Measurements from ENCODE around the gene CEACAM21.

Gene CEACAM21

DNA sequence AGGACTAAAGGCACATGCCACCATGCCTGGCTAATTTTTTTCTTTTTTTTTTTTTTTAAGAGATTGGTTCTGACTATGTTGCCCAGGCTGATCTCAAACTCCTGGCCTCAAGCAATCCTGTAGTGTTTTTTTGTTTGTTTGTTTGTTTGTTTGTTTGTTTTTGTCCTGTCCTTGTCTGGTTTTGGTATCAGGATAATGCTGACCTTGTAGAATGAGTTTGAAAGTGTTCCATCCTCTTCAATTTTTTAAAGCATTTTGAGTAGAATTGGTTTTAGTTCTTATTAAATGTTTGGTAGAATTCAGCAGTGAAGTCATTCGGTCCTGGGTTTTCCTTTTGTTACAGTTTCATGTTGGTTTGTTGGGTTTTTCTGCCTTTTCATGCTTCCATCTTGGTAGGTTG, 31.7 kb downstream of the CEACAM21 start:
- H3K27me3 ChIP-seq (ENCODE audit: insufficient read depth, low read length) = no peaks in the 10 kb centered on the region
- H4K8ac ChIP-seq (ENCODE audit: low read depth, low read length) = no peak overlapping the region
- H3K14ac ChIP-seq (ENCODE audit: low read length) = no peak overlapping the region
- H3K4ac ChIP-seq (ENCODE audit: low read depth, low read length) = no peak overlapping the region
- H3K27ac ChIP-seq (ENCODE audit: low read depth, low read length) = no peak overlapping the region
- H3K18ac ChIP-seq (ENCODE audit: low read length) = no peak overlapping the region
- peaks cover 27% of the 10 kb centered on the region for H3K9me3 ChIP-seq (ENCODE audit: insufficient read depth, low read depth, low read length)
- H3K4me2 ChIP-seq (ENCODE audit: low read length) = no peak overlapping the region
- no peak overlapping the region for H2BK120ac ChIP-seq (ENCODE audit: insufficient read depth, low read length, poor library complexity)
- no peak overlapping the region for H2BK5ac ChIP-seq (ENCODE audit: low read depth, low read length, poor library complexity)
- H4K91ac ChIP-seq (ENCODE audit: low read depth, low read length) = no peak overlapping the region
- H2AK5ac ChIP-seq (ENCODE audit: low read length) = no peak overlapping the region
- H2BK12ac ChIP-seq (ENCODE audit: low read length) = no peak overlapping the region
- no peak overlapping the region for H4K12ac ChIP-seq (ENCODE audit: low read depth, low read length)
- H3K79me1 ChIP-seq (ENCODE audit: low read length) = no peaks in the 10 kb centered on the region
- no peak overlapping the region for H2AFZ ChIP-seq (ENCODE audit: insufficient read depth, low read length, poor library complexity)
- no peak overlapping the region for H3K9ac ChIP-seq (ENCODE audit: low read length)
- H3K36me3 ChIP-seq (ENCODE audit: control insufficient read depth in 1 of 2, insufficient read depth in 2 of 2, low read length in 2 of 2) = no peaks in the 10 kb centered on the region
- no peak for DNase-seq
- no peaks in the 10 kb centered on the region for H3K79me2 ChIP-seq (ENCODE audit: control insufficient read depth, insufficient read depth, low read length, poor library complexity)
- H3K4me1 ChIP-seq (ENCODE audit: control insufficient read depth in 1 of 2, insufficient read depth in 2 of 2, low read length in 2 of 2) = no peaks in the 10 kb centered on the region
- no peak overlapping the region for H3K4me3 ChIP-seq (ENCODE audit: low read depth, low read length)
- WGBS (ENCODE audit: extremely low coverage, insufficient coverage, insufficient read length) = no CpG with 5 or more reads among the region's 1 CpG
- H3K23ac ChIP-seq (ENCODE audit: low read length) = no peak overlapping the region

DNA sequence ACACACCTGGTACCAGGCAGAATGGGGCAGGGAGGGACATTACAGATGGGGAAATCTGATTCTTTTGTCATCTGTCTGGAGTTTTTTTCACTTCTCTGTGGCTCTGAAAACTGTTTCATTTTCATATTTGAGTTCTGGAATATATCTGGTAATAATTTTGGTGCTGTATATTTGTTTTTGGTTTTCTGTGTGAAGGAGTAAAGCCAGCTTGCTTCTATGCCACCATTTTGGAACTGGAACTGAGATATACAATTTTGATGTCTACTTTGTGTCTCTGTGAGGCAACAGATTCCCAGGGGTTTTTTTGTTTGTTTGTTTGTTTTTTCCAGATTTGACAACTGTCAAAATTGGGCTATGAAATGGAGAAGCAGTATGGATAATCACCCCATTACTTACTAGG, 34.8 kb downstream of the CEACAM21 start:
- no peak overlapping the region for H4K91ac ChIP-seq (ENCODE audit: low read depth, low read length)
- H3K18ac ChIP-seq (ENCODE audit: low read length) = no peak overlapping the region
- no peak overlapping the region for H2BK12ac ChIP-seq (ENCODE audit: low read length)
- H3K4me1 ChIP-seq (ENCODE audit: control insufficient read depth in 1 of 2, insufficient read depth in 2 of 2, low read length in 2 of 2) = no peaks in the 10 kb centered on the region
- no peak overlapping the region for H3K23ac ChIP-seq (ENCODE audit: low read length)
- DNase-seq = no peak
- H3K36me3 ChIP-seq (ENCODE audit: control insufficient read depth in 1 of 2, insufficient read depth in 2 of 2, low read length in 2 of 2) = no peaks in the 10 kb centered on the region
- no peak overlapping the region for H2AFZ ChIP-seq (ENCODE audit: insufficient read depth, low read length, poor library complexity)
- H4K8ac ChIP-seq (ENCODE audit: low read depth, low read length) = no peak overlapping the region
- no peak overlapping the region for H3K4ac ChIP-seq (ENCODE audit: low read depth, low read length)
- H3K9ac ChIP-seq (ENCODE audit: low read length) = no peak overlapping the region
- no peak overlapping the region for H2BK5ac ChIP-seq (ENCODE audit: low read depth, low read length, poor library complexity)
- H3K79me1 ChIP-seq (ENCODE audit: low read length) = no peaks in the 10 kb centered on the region
- H3K27ac ChIP-seq (ENCODE audit: low read depth, low read length) = no peak overlapping the region
- H3K4me3 ChIP-seq (ENCODE audit: low read depth, low read length) = no peak overlapping the region
- H3K79me2 ChIP-seq (ENCODE audit: control insufficient read depth, insufficient read depth, low read length, poor library complexity) = no peaks in the 10 kb centered on the region
- H3K4me2 ChIP-seq (ENCODE audit: low read length) = no peak overlapping the region
- H2BK120ac ChIP-seq (ENCODE audit: insufficient read depth, low read length, poor library complexity) = no peak overlapping the region
- no peak overlapping the region for H3K14ac ChIP-seq (ENCODE audit: low read length)
- no peaks in the 10 kb centered on the region for H3K27me3 ChIP-seq (ENCODE audit: insufficient read depth, low read length)
- no peak overlapping the region for H4K12ac ChIP-seq (ENCODE audit: low read depth, low read length)
- H2AK5ac ChIP-seq (ENCODE audit: low read length) = no peak overlapping the region
- H3K9me3 ChIP-seq (ENCODE audit: insufficient read depth, low read depth, low read length) = peaks cover 41% of the 10 kb centered on the region

DNA sequence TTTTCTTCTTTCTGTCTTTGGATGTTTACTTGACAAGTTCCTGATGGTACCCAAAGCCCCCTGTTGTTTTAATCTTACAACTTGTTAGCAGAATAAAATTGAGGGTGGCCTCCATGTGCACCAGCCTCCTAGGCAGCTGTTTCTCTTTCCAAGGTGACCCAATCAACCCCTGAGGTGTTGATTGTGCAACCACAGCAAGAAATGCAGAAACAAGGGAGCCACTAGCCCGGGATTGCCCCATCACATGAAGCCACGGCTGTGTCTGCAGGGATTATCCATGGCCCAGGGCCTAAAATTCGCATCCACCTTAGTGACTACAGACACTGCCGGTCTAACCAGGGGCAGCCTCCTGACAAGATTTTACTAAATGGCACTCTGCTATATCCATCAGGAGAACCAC, 36.5 kb downstream of the CEACAM21 start:
- no peak for DNase-seq
- no peaks in the 10 kb centered on the region for H3K79me1 ChIP-seq (ENCODE audit: low read length)
- H4K12ac ChIP-seq (ENCODE audit: low read depth, low read length) = no peak overlapping the region

DNA sequence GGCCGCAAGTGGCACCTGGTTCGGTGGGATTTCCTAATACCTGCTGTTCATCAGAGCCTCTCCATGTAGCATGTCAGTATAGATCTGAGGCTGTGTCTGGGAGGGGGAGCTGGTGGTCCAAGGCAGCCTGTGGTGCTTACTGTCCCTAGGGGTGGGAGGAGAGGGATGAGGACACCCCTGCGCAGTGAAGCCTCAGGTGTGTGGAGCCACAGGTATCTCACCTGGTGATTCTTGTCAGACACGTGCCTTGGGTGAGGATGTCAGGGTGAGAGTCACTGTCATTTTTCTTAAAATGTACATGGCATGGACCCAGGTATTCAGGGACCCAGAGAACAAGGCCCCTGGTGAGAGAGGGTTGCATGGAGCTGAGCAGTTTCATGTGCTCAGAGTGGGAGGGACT, 39.2 kb downstream of the CEACAM21 start:
- Histone ChIP-seq H4K91ac (ENCODE audit: low read depth, low read length) (no peak overlapping the region), H3K4me3 (ENCODE audit: low read depth, low read length) (no peak overlapping the region), H3K36me3 (ENCODE audit: control insufficient read depth in 1 of 2, insufficient read depth in 2 of 2, low read length in 2 of 2) (no peaks in the 10 kb centered on the region), H2AFZ (ENCODE audit: insufficient read depth, low read length, poor library complexity) (no peak overlapping the region), H2BK5ac (ENCODE audit: low read depth, low read length, poor library complexity) (no peak overlapping the region), H3K4me2 (ENCODE audit: low read length) (no peak overlapping the region), H2BK120ac (ENCODE audit: insufficient read depth, low read length, poor library complexity) (no peak overlapping the region), H3K4me1 (ENCODE audit: control insufficient read depth in 1 of 2, insufficient read depth in 2 of 2, low read length in 2 of 2) (no peaks in the 10 kb centered on the region), H4K8ac (ENCODE audit: low read depth, low read length) (no peak overlapping the region), H3K23ac (ENCODE audit: low read length) (no peak overlapping the region), H2BK12ac (ENCODE audit: low read length) (no peak overlapping the region), H3K9ac (ENCODE audit: low read length) (no peak overlapping the region), H3K27ac (ENCODE audit: low read depth, low read length) (no peak overlapping the region), H3K27me3 (ENCODE audit: insufficient read depth, low read length) (no peaks in the 10 kb centered on the region), H3K79me2 (ENCODE audit: control insufficient read depth, insufficient read depth, low read length, poor library complexity) (no peaks in the 10 kb centered on the region), H3K9me3 (ENCODE audit: insufficient read depth, low read depth, low read length) (peaks cover 58% of the 10 kb centered on the region), H3K18ac (ENCODE audit: low read length) (no peak overlapping the region), H2AK5ac (ENCODE audit: low read length) (no peak overlapping the region), H3K4ac (ENCODE audit: low read depth, low read length) (no peak overlapping the region), H3K79me1 (ENCODE audit: low read length) (no peaks in the 10 kb centered on the region), H3K14ac (ENCODE audit: low read length) (no peak overlapping the region), H4K12ac (ENCODE audit: low read depth, low read length) (no peak overlapping the region)
- DNase-seq = no peak
- no CpG with 5 or more reads among the region's 4 CpGs for WGBS (ENCODE audit: extremely low coverage, insufficient coverage, insufficient read length)

More for the DNA sequence above, 36.5 kb downstream of the CEACAM21 start:
- Histone ChIP-seq H2BK5ac (ENCODE audit: low read depth, low read length, poor library complexity) (no peak overlapping the region), H3K4me1 (ENCODE audit: control insufficient read depth in 1 of 2, insufficient read depth in 2 of 2, low read length in 2 of 2) (no peaks in the 10 kb centered on the region), H3K14ac (ENCODE audit: low read length) (no peak overlapping the region), H4K8ac (ENCODE audit: low read depth, low read length) (no peak overlapping the region), H3K9ac (ENCODE audit: low read length) (no peak overlapping the region), H3K4me2 (ENCODE audit: low read length) (no peak overlapping the region), H4K91ac (ENCODE audit: low read depth, low read length) (no peak overlapping the region), H2AK5ac (ENCODE audit: low read length) (no peak overlapping the region), H2AFZ (ENCODE audit: insufficient read depth, low read length, poor library complexity) (no peak overlapping the region), H3K23ac (ENCODE audit: low read length) (no peak overlapping the region), H3K4me3 (ENCODE audit: low read depth, low read length) (no peak overlapping the region), H3K4ac (ENCODE audit: low read depth, low read length) (no peak overlapping the region), H3K18ac (ENCODE audit: low read length) (no peak overlapping the region), H3K27ac (ENCODE audit: low read depth, low read length) (no peak overlapping the region), H3K79me2 (ENCODE audit: control insufficient read depth, insufficient read depth, low read length, poor library complexity) (no peaks in the 10 kb centered on the region), H3K36me3 (ENCODE audit: control insufficient read depth in 1 of 2, insufficient read depth in 2 of 2, low read length in 2 of 2) (no peaks in the 10 kb centered on the region), H2BK120ac (ENCODE audit: insufficient read depth, low read length, poor library complexity) (no peak overlapping the region), H2BK12ac (ENCODE audit: low read length) (no peak overlapping the region), H3K27me3 (ENCODE audit: insufficient read depth, low read length) (no peaks in the 10 kb centered on the region), H3K9me3 (ENCODE audit: insufficient read depth, low read depth, low read length) (peaks cover 36% of the 10 kb centered on the region)
- WGBS (ENCODE audit: extremely low coverage, insufficient coverage, insufficient read length) = no CpG with 5 or more reads among the region's 4 CpGs

Measured in trophoblast cell (in vitro differentiated cells and primary cell).